ENCODE results near the gene DFFA.
"Not testable (repeated sequence)": the region's sequence is repeated elsewhere in the genome, so short reads cannot be mapped to it uniquely, and the experiment has no call there.

The DFFA gene

GRCh38 chr1:10467078-10467477 lies 5.3 kb downstream of the DFFA start:
- no peak for DNase-seq (ENCODE audit: low read depth in 2 of 2)

- DNase-seq (ENCODE audit: low read depth in 2 of 2) = no peak
Observed at GRCh38 chr1:10459184-10459583, 13.1 kb downstream of the DFFA start.

GRCh38 chr1:10457875-10458274 lies 14.5 kb downstream of the DFFA start:
- no peak for DNase-seq (ENCODE audit: low read depth in 2 of 2)

GRCh38 chr1:10457462-10457861 lies 14.9 kb downstream of the DFFA start:
- DNase-seq (ENCODE audit: low read depth in 2 of 2) = not testable (repeated sequence)

GRCh38 chr1:10456661-10457060 lies 15.7 kb downstream of the DFFA start:
- no peak for DNase-seq (ENCODE audit: low read depth in 2 of 2)

GRCh38 chr1:10456048-10456447 lies 16.3 kb downstream of the DFFA start:
- no peak for DNase-seq (ENCODE audit: low read depth in 2 of 2)

GRCh38 chr1:10451287-10451686 lies 21.0 kb downstream of the DFFA start:
- DNase-seq (ENCODE audit: low read depth in 2 of 2) = no peak

- DNase-seq (ENCODE audit: low read depth in 2 of 2) = no peak
Observed at GRCh38 chr1:10450836-10451235, 21.5 kb downstream of the DFFA start.

GRCh38 chr1:10450156-10450814 lies 22.0 kb downstream of the DFFA start:
- no peak for DNase-seq (ENCODE audit: low read depth in 2 of 2)

GRCh38 chr1:10449751-10450150 lies 22.6 kb downstream of the DFFA start, which contains the start of gene CORT:
Gene CORT, plus strand, starts transcription at chr1:10450031. Its CDS starts 193 bp downstream, at chr1:10450224.
- no peak for DNase-seq (ENCODE audit: low read depth in 2 of 2)

GRCh38 chr1:10446790-10447422 lies 25.4 kb downstream of the DFFA start:
- DNase-seq (ENCODE audit: low read depth in 2 of 2) = no peak

GRCh38 chr1:10444795-10445397 lies 27.4 kb downstream of the DFFA start:
- DNase-seq (ENCODE audit: low read depth in 2 of 2) = no peak

- no peak for DNase-seq (ENCODE audit: low read depth in 2 of 2)
Observed at GRCh38 chr1:10444248-10444647, 28.1 kb downstream of the DFFA start.

- DNase-seq (ENCODE audit: low read depth in 2 of 2) = no peak
Observed at GRCh38 chr1:10440794-10441193, 31.5 kb downstream of the DFFA start.

- DNase-seq (ENCODE audit: low read depth in 2 of 2) = no peak
Observed at GRCh38 chr1:10440305-10440704, 32.0 kb downstream of the DFFA start.

- no peak for DNase-seq (ENCODE audit: low read depth in 2 of 2)
Observed at GRCh38 chr1:10438677-10439163, 33.6 kb downstream of the DFFA start.

- no peak for DNase-seq (ENCODE audit: low read depth in 2 of 2)
Observed at GRCh38 chr1:10437052-10437451, 35.3 kb downstream of the DFFA start.

- no peak for DNase-seq (ENCODE audit: low read depth in 2 of 2)
Observed at GRCh38 chr1:10434590-10434989, 37.7 kb downstream of the DFFA start.

- no peak for DNase-seq (ENCODE audit: low read depth in 2 of 2)
Observed at GRCh38 chr1:10433790-10434189, 38.5 kb downstream of the DFFA start.

- DNase-seq (ENCODE audit: low read depth in 2 of 2) = no peak
Observed at GRCh38 chr1:10432910-10433700, 39.2 kb downstream of the DFFA start.

- DNase-seq (ENCODE audit: low read depth in 2 of 2) = no peak
Observed at GRCh38 chr1:10431070-10431730, 41.1 kb downstream of the DFFA start.
